H9 (cell line): ENCODE data around the gene TNPO2. TPM values are rescaled to one million over a fixed set of nuclear protein-coding genes. Genes with fewer than 3 reads are reported as not detected.

Experiments
- DNase-seq: peaks from one replicate; pipeline ENCODE4 v3.0.0-alpha.2; 2017
- H2AFZ ChIP-seq: one replicate; pipeline ENCODE4 v1.6.1; 2013; ENCODE audit warnings: mild to moderate bottlenecking, low read length, control low read depth, moderate library complexity
- H2AK5ac ChIP-seq: 2 replicates; pipeline ENCODE4 v1.6.1; 2013; ENCODE audit warnings: low read length, control low read depth, mixed read lengths; ENCODE audit not compliant: insufficient read length
- H2BK120ac ChIP-seq: one replicate; pipeline ENCODE4 v1.6.1; 2013; ENCODE audit warnings: low read depth, mild to moderate bottlenecking, low read length, control low read depth, inconsistent platforms; ENCODE audit not compliant: poor library complexity, severe bottlenecking
- H2BK12ac ChIP-seq: 2 replicates; pipeline ENCODE4 v1.6.1; 2013; ENCODE audit warnings: low read length, control low read depth, mixed read lengths, low read depth; ENCODE audit not compliant: insufficient read length
- H2BK15ac ChIP-seq: 2 replicates; pipeline ENCODE4 v1.6.1; 2013; ENCODE audit warnings: low read depth, low read length, control low read depth
- H2BK20ac ChIP-seq: one replicate; pipeline ENCODE4 v1.6.1; 2013; ENCODE audit warnings: low read depth, mild to moderate bottlenecking, low read length, control low read depth, inconsistent platforms; ENCODE audit not compliant: poor library complexity, severe bottlenecking
- H2BK5ac ChIP-seq: 2 replicates; pipeline ENCODE4 v1.6.1; 2013; ENCODE audit warnings: low read length, control low read depth, mixed read lengths; ENCODE audit not compliant: insufficient read length
- H3K14ac ChIP-seq: 2 replicates; pipeline ENCODE4 v1.6.1; 2013; ENCODE audit warnings: low read length, control low read depth; ENCODE audit not compliant: insufficient read depth
- H3K18ac ChIP-seq: 2 replicates; pipeline ENCODE4 v1.6.1; 2013; ENCODE audit warnings: low read depth, mild to moderate bottlenecking, mixed read lengths, low read length, control low read depth; ENCODE audit not compliant: insufficient read length
- H3K23ac ChIP-seq: 2 replicates; pipeline ENCODE4 v1.6.1; 2013; ENCODE audit warnings: low read length, control low read depth, mixed read lengths, low read depth; ENCODE audit not compliant: insufficient read length
- H3K23me2 ChIP-seq: 2 replicates; pipeline ENCODE4 v1.6.1; 2013; ENCODE audit warnings: low read depth, mild to moderate bottlenecking, mixed read lengths, low read length, control low read depth; ENCODE audit not compliant: insufficient read length, poor library complexity, severe bottlenecking
- H3K27ac ChIP-seq: 2 replicates; pipeline ENCODE4 v1.5.1; 2013; ENCODE audit warnings: low read length, control low read depth, mixed read lengths, low read depth; ENCODE audit not compliant: insufficient read length
- H3K27me3 ChIP-seq: 2 replicates; pipeline ENCODE4 v1.6.1; 2013; ENCODE audit warnings: low read length, control low read depth, inconsistent platforms; ENCODE audit not compliant: insufficient read depth
- H3K4ac ChIP-seq: 2 replicates; pipeline ENCODE4 v1.6.1; 2013; ENCODE audit warnings: low read depth, mild to moderate bottlenecking, control low read depth, inconsistent platforms, low read length, moderate library complexity
- H3K4me1 ChIP-seq: 2 replicates; pipeline ENCODE4 v1.6.1; 2013; ENCODE audit warnings: low read length, control low read depth, inconsistent platforms; ENCODE audit not compliant: insufficient read depth
- H3K4me2 ChIP-seq: 2 replicates; pipeline ENCODE4 v1.6.1; 2013; ENCODE audit warnings: low read length, control low read depth, mixed read lengths; ENCODE audit not compliant: insufficient read length, insufficient read depth
- H3K56ac ChIP-seq: 2 replicates; pipeline ENCODE4 v1.6.1; 2013; ENCODE audit warnings: low read depth, mild to moderate bottlenecking, mixed read lengths, low read length, control low read depth; ENCODE audit not compliant: insufficient read length
- H3K79me1 ChIP-seq: 2 replicates; pipeline ENCODE4 v1.6.1; 2013; ENCODE audit warnings: low read depth, mild to moderate bottlenecking, moderate library complexity, low read length, control low read depth, inconsistent platforms; ENCODE audit not compliant: insufficient read depth, poor library complexity, severe bottlenecking
- H3K79me2 ChIP-seq: 2 replicates; pipeline ENCODE4 v1.6.1; 2013; ENCODE audit warnings: low read length, control low read depth, inconsistent platforms; ENCODE audit not compliant: insufficient read depth
- H3K9ac ChIP-seq: 2 replicates; pipeline ENCODE4 v1.6.1; 2013; ENCODE audit warnings: low read length, control low read depth, mixed read lengths; ENCODE audit not compliant: insufficient read length; ENCODE audit errors: extremely low read depth
- H3K9me3 ChIP-seq: one replicate; pipeline ENCODE4 v1.6.1; 2013; ENCODE audit warnings: low read depth, low read length, inconsistent platforms; ENCODE audit not compliant: control insufficient read depth
- H3T11ph ChIP-seq: one replicate; pipeline ENCODE4 v1.6.1; 2013; ENCODE audit warnings: mild to moderate bottlenecking, low read length, control low read depth, inconsistent platforms
- H4K20me1 ChIP-seq: one replicate; pipeline ENCODE4 v1.6.1; 2013; ENCODE audit not compliant: control insufficient read depth, insufficient read length, insufficient read depth
- H4K5ac ChIP-seq: 2 replicates; pipeline ENCODE4 v1.6.1; 2013; ENCODE audit warnings: low read depth, mild to moderate bottlenecking, mixed read lengths, low read length, control low read depth; ENCODE audit not compliant: insufficient read length
- H4K8ac ChIP-seq: replicated peaks from 2 replicates; pipeline ENCODE4 v1.6.1; 2013; ENCODE audit warnings: low read length, control low read depth, mixed read lengths, low read depth; ENCODE audit not compliant: insufficient read length
- H4K91ac ChIP-seq: 2 replicates; pipeline ENCODE4 v1.6.1; 2013; ENCODE audit warnings: low read depth, mild to moderate bottlenecking, moderate library complexity, mixed read lengths, low read length, control low read depth; ENCODE audit not compliant: insufficient read length
- H3K27ac Mint-ChIP-seq, 3 experiments: 2 replicates in 2 of 3; 3 replicates in 1 of 3; pipeline ENCODE4 v1.8.0; 2020 to 2021; ENCODE audit warnings: mixed read lengths in 3 of 3, mild to moderate bottlenecking in 1 of 3, moderate library complexity in 1 of 3
- H3K27me3 Mint-ChIP-seq: 2 replicates; pipeline ENCODE4 v1.8.0; 2021; ENCODE audit warnings: low read depth, mild to moderate bottlenecking, moderate library complexity, mixed read lengths
- H3K36me3 Mint-ChIP-seq, 3 experiments: 2 replicates in 2 of 3; 3 replicates in 1 of 3; pipeline ENCODE4 v1.8.0; 2020 to 2021; ENCODE audit warnings: low read depth in 3 of 3, mixed read lengths in 3 of 3; ENCODE audit not compliant: insufficient read depth in 1 of 3
- H3K4me1 Mint-ChIP-seq, 2 experiments: 2 replicates each; pipeline ENCODE4 v1.8.0; 2020; ENCODE audit warnings: mixed read lengths in 2 of 2
- H3K4me3 Mint-ChIP-seq, 2 experiments: 2 replicates in 1 of 2; 3 replicates in 1 of 2; pipeline ENCODE4 v1.8.0; 2020 to 2021; ENCODE audit warnings: mild to moderate bottlenecking in 2 of 2, mixed read lengths in 2 of 2, moderate library complexity in 1 of 2
- H3K9me3 Mint-ChIP-seq, 2 experiments: 2 replicates in 1 of 2; 3 replicates in 1 of 2; pipeline ENCODE4 v1.8.0; 2020; ENCODE audit warnings: mild to moderate bottlenecking in 2 of 2, mixed read lengths in 2 of 2, moderate library complexity in 1 of 2
- WGBS: extraction: QIAGEN DNeasy Blood & Tissue Kit; methylation state at CpG from one replicate; pipeline ENCODE4 v1.1.7; 2013; ENCODE audit warnings: missing lambda C conversion rate, low lambda C conversion rate, mixed read lengths; ENCODE audit not compliant: insufficient read length; ENCODE audit errors: extremely low coverage; 5-methylcytosine and 5-hydroxymethylcytosine counted together
- total RNA-seq: library from RNA; stranded (reverse); gene quantifications from 2 replicates; pipeline ENCODE4 v1.2.1, GENCODE V29; 2021
- TF ChIP-seq, protein P1 (sequence below): fragments of 200-600 bp; sonication (generic); conservative IDR thresholded peaks from 3 replicates; pipeline ENCODE4 v1.8.0; 2021; ENCODE audit warnings: antibody characterized with exemption, mild to moderate bottlenecking

The TNPO2 gene
- total RNA-seq, 1 experiment from 2014 or later: 159 TPM

DNA sequence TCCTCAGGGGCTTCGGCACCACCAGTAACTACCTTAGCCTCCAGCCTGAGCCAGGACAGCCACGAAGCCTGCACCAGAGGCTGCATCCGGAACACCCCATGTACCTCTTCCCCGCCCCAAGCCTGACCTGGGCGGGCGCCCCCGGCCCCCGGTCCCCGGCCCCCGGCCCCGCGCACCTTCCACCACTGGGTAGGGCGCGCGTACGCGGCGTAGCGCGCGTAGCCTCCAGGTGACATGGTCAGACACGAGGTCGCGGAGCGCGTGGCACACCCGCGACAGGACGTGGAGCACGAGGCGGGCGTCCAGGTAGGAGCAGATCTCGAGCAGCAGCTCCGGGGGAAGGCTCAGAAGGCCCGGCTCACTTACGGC lies 27.8 kb downstream of the TNPO2 start:
- Histone ChIP-seq H4K8ac (no peak overlapping the region), H3K23ac (no peak overlapping the region), H3K9me3 (no peaks in the 10 kb centered on the region), H4K91ac (no peak overlapping the region), H3K56ac (no peak overlapping the region), H2BK12ac (no peak overlapping the region), H2AK5ac (no peak overlapping the region), H3K27ac (no peak overlapping the region), H2BK15ac (no peak overlapping the region), H2BK5ac (no peak overlapping the region), H2BK20ac (no peak overlapping the region), H3K4me1 (0 out of 2 replicates have a peak, but pooled peaks cover 2% of the 10 kb centered on the region), H2AFZ (no peak overlapping the region), H3K79me2 (no peaks in the 10 kb centered on the region), H3K14ac (no peak overlapping the region), H3K23me2 (peaks cover 4% of the 10 kb centered on the region), H3K4me2 (peak overlapping the region; percentile 81), H4K20me1 (peaks cover 3% of the 10 kb centered on the region), H3K9ac (no peak overlapping the region), H3T11ph (no peak overlapping the region), H3K4ac (no peak overlapping the region), H3K27me3 (no peaks in the 10 kb centered on the region), H2BK120ac (no peak overlapping the region), H3K18ac (no peak overlapping the region), H3K79me1 (no peaks in the 10 kb centered on the region), H4K5ac (no peak overlapping the region)
- no CpG with 5 or more reads among the region's 36 CpGs for WGBS
- H3K9me3 Mint-ChIP-seq: no peaks in the 10 kb centered on the region
- no peak for DNase-seq
- TF ChIP-seq, protein P1, sequence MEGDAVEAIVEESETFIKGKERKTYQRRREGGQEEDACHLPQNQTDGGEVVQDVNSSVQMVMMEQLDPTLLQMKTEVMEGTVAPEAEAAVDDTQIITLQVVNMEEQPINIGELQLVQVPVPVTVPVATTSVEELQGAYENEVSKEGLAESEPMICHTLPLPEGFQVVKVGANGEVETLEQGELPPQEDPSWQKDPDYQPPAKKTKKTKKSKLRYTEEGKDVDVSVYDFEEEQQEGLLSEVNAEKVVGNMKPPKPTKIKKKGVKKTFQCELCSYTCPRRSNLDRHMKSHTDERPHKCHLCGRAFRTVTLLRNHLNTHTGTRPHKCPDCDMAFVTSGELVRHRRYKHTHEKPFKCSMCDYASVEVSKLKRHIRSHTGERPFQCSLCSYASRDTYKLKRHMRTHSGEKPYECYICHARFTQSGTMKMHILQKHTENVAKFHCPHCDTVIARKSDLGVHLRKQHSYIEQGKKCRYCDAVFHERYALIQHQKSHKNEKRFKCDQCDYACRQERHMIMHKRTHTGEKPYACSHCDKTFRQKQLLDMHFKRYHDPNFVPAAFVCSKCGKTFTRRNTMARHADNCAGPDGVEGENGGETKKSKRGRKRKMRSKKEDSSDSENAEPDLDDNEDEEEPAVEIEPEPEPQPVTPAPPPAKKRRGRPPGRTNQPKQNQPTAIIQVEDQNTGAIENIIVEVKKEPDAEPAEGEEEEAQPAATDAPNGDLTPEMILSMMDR: no peak
- H3K27ac Mint-ChIP-seq: peak overlapping the region in 1 of 3 experiments; percentile 70; a peak in 1 of 7 replicates
- H3K27me3 Mint-ChIP-seq: no peaks in the 10 kb centered on the region; the same call in 1 of the 2 replicates
- peak overlapping the region; percentile 82 to 89 for H3K4me3 Mint-ChIP-seq
- H3K4me1 Mint-ChIP-seq: 0 out of 4 replicates have a peak, but pooled peaks cover 0 to 2% of the 10 kb centered on the region in 2 experiments
- H3K36me3 Mint-ChIP-seq: peaks cover 6 to 27% (median 19%) of the 10 kb centered on the region in 3 experiments; a peak in 6 of 7 replicates
